HepG2 (cell line): ENCODE measurements around the gene COG8. TPM values are rescaled to one million over a fixed set of nuclear protein-coding genes. Genes with fewer than 3 reads are reported as not detected.

Source experiments
- BCL6 ChIP-seq: IDR thresholded peaks from 2 replicates; pipeline ENCODE4 v1.6.1; 2016; ENCODE audit warnings: missing genetic modification reagents, missing compliant biosample characterization
- CENPT ChIP-seq: sonication (generic); formaldehyde crosslinking; IDR thresholded peaks from 2 replicates; pipeline ENCODE4 v1.8.0; 2022; ENCODE audit warnings: low read depth, mild to moderate bottlenecking, moderate library complexity, missing genetic modification reagents
- CSRNP1 ChIP-seq: sonication (generic); formaldehyde crosslinking; IDR thresholded peaks from 2 replicates; pipeline ENCODE4 v1.8.1; 2023; ENCODE audit warnings: mild to moderate bottlenecking, missing genetic modification reagents
- EP300 ChIP-seq, 3 experiments: sonication (generic) in 1 of 3; formaldehyde crosslinking in 1 of 3; IDR thresholded peaks; 2 replicates each; pipeline versions ENCODE4 v1.5.1 to v1.6.1; 2011 to 2020; ENCODE audit warnings: low read depth in 2 of 3, low read length in 2 of 3, borderline replicate concordance in 1 of 3, improper control_type of control experiment in 1 of 3, mild to moderate bottlenecking in 1 of 3, missing genetic modification reagents in 1 of 3, moderate library complexity in 1 of 3
- ISL2 ChIP-seq: sonication (generic); formaldehyde crosslinking; IDR thresholded peaks from 2 replicates; pipeline ENCODE4 v1.5.0; 2020; ENCODE audit warnings: missing genetic modification reagents
- KLF9 ChIP-seq: IDR thresholded peaks from 2 replicates; pipeline ENCODE4 v1.6.1; 2016; ENCODE audit warnings: low read depth
- MEIS2 ChIP-seq: sonication (generic); formaldehyde crosslinking; IDR thresholded peaks from 2 replicates; pipeline ENCODE4 v1.9.0; 2021; ENCODE audit warnings: mild to moderate bottlenecking, missing genetic modification reagents
- NFKBIZ ChIP-seq: IDR thresholded peaks from 2 replicates; pipeline ENCODE4 v1.6.1; 2018; ENCODE audit warnings: missing genetic modification reagents, missing compliant biosample characterization
- NR1H2 ChIP-seq: sonication (generic); formaldehyde crosslinking; IDR thresholded peaks from 2 replicates; pipeline ENCODE4 v1.8.1; 2022; ENCODE audit warnings: low read depth, missing genetic modification reagents, borderline replicate concordance
- PPARG ChIP-seq: conservative IDR thresholded peaks from 2 replicates; pipeline ENCODE4 v1.6.1; 2016; ENCODE audit warnings: missing biosample characterization, missing genetic modification reagents
- PRDM4 ChIP-seq: sonication (generic); formaldehyde crosslinking; IDR thresholded peaks from 2 replicates; pipeline ENCODE4 v1.9.0; 2021; ENCODE audit warnings: missing genetic modification reagents, borderline replicate concordance
- SP140L ChIP-seq: sonication (generic); formaldehyde crosslinking; IDR thresholded peaks from 2 replicates; pipeline ENCODE4 v1.4.0; 2020; ENCODE audit warnings: missing genetic modification reagents, borderline replicate concordance
- TCF7L2 ChIP-seq: IDR thresholded peaks from 2 replicates; pipeline ENCODE4 v1.6.1; 2011; ENCODE audit warnings: mild to moderate bottlenecking, low read depth, low read length, moderate library complexity
- YEATS2 ChIP-seq: sonication (generic); formaldehyde crosslinking; IDR thresholded peaks from 2 replicates; pipeline ENCODE4 v1.4.0; 2020; ENCODE audit warnings: missing genetic modification reagents, borderline replicate concordance
- ZFP41 ChIP-seq: sonication (generic); formaldehyde crosslinking; IDR thresholded peaks from 2 replicates; pipeline ENCODE4 v1.4.0; 2020; ENCODE audit warnings: mild to moderate bottlenecking, missing genetic modification reagents, borderline replicate concordance
- ZNF296 ChIP-seq: sonication (generic); formaldehyde crosslinking; conservative IDR thresholded peaks from 2 replicates; pipeline ENCODE4 v1.5.0; 2020; ENCODE audit warnings: mild to moderate bottlenecking, missing genetic modification reagents
- ZNF30 ChIP-seq: sonication (generic); formaldehyde crosslinking; IDR thresholded peaks from 2 replicates; pipeline ENCODE4 v1.5.0; 2020; ENCODE audit warnings: mild to moderate bottlenecking, missing genetic modification reagents
- ZNF615 ChIP-seq: sonication (generic); formaldehyde crosslinking; IDR thresholded peaks from 2 replicates; pipeline ENCODE4 v1.5.0; 2020; ENCODE audit warnings: mild to moderate bottlenecking, missing genetic modification reagents, borderline replicate concordance
- ZNF629 ChIP-seq: sonication (generic); formaldehyde crosslinking; conservative IDR thresholded peaks from 2 replicates; pipeline ENCODE4 v1.5.0; 2020; ENCODE audit warnings: missing genetic modification reagents
- polyA plus RNA-seq, 8 experiments: library from polyadenylated mRNA; depleted of rRNA in 3 of 8; stranded (reverse) in 7 of 8; unstranded in 1 of 8; fragments of >200 nt; fragmentation: Illumina TruSeq in 4 of 8; extraction: Trizol in 4 of 8; gene quantifications; 2 replicates each; pipeline versions ENCODE4 v1.2.1 to v1.2.3, GENCODE V29; 2011 to 2016; ENCODE audit warnings: low read depth in 4 of 8, missing spikeins in 1 of 8, mixed read lengths in 1 of 8; ENCODE audit not compliant: insufficient read depth in 1 of 8
- total RNA-seq, 5 experiments: library from RNA; depleted of rRNA; stranded (reverse); fragments of >200 nt; fragmentation: Illumina TruSeq; extraction: Trizol; gene quantifications; 2 replicates each; pipeline ENCODE4 v1.2.3, GENCODE V29; 2016; ENCODE audit warnings: low read depth in 1 of 5
- TF ChIP-seq, protein P1 (sequence below): sonication (generic); formaldehyde crosslinking; IDR thresholded peaks from 2 replicates; pipeline ENCODE4 v1.5.0; 2020; ENCODE audit warnings: missing genetic modification reagents, mild to moderate bottlenecking, borderline replicate concordance
- TF ChIP-seq, protein P2 (sequence below): sonication (generic); formaldehyde crosslinking; IDR thresholded peaks from 2 replicates; pipeline ENCODE4 v1.5.0; 2020; ENCODE audit warnings: missing genetic modification reagents
- TF ChIP-seq, protein P3 (sequence below): sonication (generic); formaldehyde crosslinking; IDR thresholded peaks from 2 replicates; pipeline ENCODE4 v1.4.0; 2020; ENCODE audit warnings: missing genetic modification reagents, mild to moderate bottlenecking, borderline replicate concordance

Gene COG8
- total and polyA plus RNA-seq, 2 of the 13 experiments (the other 11 are each of a cell fraction or from before 2014, with no cell fraction given), result 45.5 to 52.1 TPM

GRCh38 chr16:69350536-69351133, 11.3 kb upstream of the COG8 start (continued):
- no peak for TF ChIP-seq KLF9 (CRISPR knock-in tag)
- TF ChIP-seq SP140L (CRISPR knock-in tag), result no peak
- TF ChIP-seq, protein P1, sequence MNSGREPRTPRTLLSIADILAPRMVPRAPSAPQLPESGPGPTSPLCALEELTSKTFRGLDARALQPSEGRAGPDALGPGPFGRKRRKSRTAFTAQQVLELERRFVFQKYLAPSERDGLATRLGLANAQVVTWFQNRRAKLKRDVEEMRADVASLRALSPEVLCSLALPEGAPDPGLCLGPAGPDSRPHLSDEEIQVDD (CRISPR knock-in tag), result no peak
- TF ChIP-seq ZNF296 (CRISPR knock-in tag), result no peak
- TF ChIP-seq ZNF629 (CRISPR knock-in tag), result 0 out of 2 replicates have a peak, but pooled peaks have one; percentile 10
- no peak; the same call in 1 of the 2 replicates for TF ChIP-seq CSRNP1 (CRISPR knock-in tag)
- TF ChIP-seq PPARG (CRISPR knock-in tag), result peak; percentile 61; the same call in 1 of the 2 replicates
- TF ChIP-seq ZFP41 (CRISPR knock-in tag), result no peak
- no peak for TF ChIP-seq MEIS2 (CRISPR knock-in tag)
- no peak for TF ChIP-seq YEATS2 (CRISPR knock-in tag)
- no peak for TF ChIP-seq NFKBIZ
- TF ChIP-seq ZNF615, result peak; percentile 62; the same call in 1 of the 2 replicates
- TF ChIP-seq NR1H2 (CRISPR knock-in tag), result no peak
- TF ChIP-seq BCL6, result peak; percentile 88
- peak in 1 of 2 experiments; percentile 40; a peak in 2 of 4 replicates for TF ChIP-seq EP300 (IDR thresholded peaks at IDR 0.05; ENCODE audit: low read depth in 2 of 2, low read length in 2 of 2)
- no peak for TF ChIP-seq EP300 (CRISPR knock-in tag; IDR thresholded peaks at IDR 0.05; ENCODE audit: borderline replicate concordance)
- peak; percentile 53; the same call in 1 of the 2 replicates for TF ChIP-seq TCF7L2
- TF ChIP-seq, protein P2, sequence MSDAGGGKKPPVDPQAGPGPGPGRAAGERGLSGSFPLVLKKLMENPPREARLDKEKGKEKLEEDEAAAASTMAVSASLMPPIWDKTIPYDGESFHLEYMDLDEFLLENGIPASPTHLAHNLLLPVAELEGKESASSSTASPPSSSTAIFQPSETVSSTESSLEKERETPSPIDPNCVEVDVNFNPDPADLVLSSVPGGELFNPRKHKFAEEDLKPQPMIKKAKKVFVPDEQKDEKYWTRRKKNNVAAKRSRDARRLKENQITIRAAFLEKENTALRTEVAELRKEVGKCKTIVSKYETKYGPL (CRISPR knock-in tag), result no peak
- peak; percentile 62; the same call in 1 of the 2 replicates for TF ChIP-seq ISL2 (CRISPR knock-in tag)
- TF ChIP-seq ZNF30 (CRISPR knock-in tag), result no peak
- TF ChIP-seq, protein P3, sequence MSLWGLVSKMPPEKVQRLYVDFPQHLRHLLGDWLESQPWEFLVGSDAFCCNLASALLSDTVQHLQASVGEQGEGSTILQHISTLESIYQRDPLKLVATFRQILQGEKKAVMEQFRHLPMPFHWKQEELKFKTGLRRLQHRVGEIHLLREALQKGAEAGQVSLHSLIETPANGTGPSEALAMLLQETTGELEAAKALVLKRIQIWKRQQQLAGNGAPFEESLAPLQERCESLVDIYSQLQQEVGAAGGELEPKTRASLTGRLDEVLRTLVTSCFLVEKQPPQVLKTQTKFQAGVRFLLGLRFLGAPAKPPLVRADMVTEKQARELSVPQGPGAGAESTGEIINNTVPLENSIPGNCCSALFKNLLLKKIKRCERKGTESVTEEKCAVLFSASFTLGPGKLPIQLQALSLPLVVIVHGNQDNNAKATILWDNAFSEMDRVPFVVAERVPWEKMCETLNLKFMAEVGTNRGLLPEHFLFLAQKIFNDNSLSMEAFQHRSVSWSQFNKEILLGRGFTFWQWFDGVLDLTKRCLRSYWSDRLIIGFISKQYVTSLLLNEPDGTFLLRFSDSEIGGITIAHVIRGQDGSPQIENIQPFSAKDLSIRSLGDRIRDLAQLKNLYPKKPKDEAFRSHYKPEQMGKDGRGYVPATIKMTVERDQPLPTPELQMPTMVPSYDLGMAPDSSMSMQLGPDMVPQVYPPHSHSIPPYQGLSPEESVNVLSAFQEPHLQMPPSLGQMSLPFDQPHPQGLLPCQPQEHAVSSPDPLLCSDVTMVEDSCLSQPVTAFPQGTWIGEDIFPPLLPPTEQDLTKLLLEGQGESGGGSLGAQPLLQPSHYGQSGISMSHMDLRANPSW (CRISPR knock-in tag), result no peak
- TF ChIP-seq PRDM4 (CRISPR knock-in tag), result no peak
- TF ChIP-seq CENPT, result no peak
